SK-N-SH (cell line): ENCODE measurements around the gene RNF187. TPM values are rescaled to one million over a fixed set of nuclear protein-coding genes. Genes with fewer than 3 reads are reported as not detected.

Experiments
- CTCF ChIA-PET: fragments of 300-600, 350-600 bp; formaldehyde crosslinking; extraction: SDS; loops from one replicate; lab custom pipeline; 2021; lab: Yijun Ruan, JAX
- POLR2A ChIA-PET: fragments of 350-600 bp; sonication (Branson Sonifier 250); formaldehyde crosslinking; extraction: SDS; loops from one replicate; lab custom pipeline; 2020; ENCODE audit warnings: antibody characterized with exemption, inconsistent platforms; lab: Yijun Ruan, JAX
- DNase-seq: peaks from one replicate; pipeline ENCODE4 v3.0.0; 2012
- H2AFZ ChIP-seq: fragments of 200-600 bp; sonication (generic); 2 replicates; pipeline ENCODE4 v1.8.1; 2016; ENCODE audit warnings: antibody characterized with exemption, mild to moderate bottlenecking, low read depth
- H3F3A ChIP-seq: fragments of 200-600 bp; sonication (generic); replicated peaks from 2 replicates; pipeline ENCODE3; 2016; ENCODE audit warnings: antibody characterized with exemption, mild to moderate bottlenecking; ENCODE audit not compliant: insufficient read depth
- H3K27ac ChIP-seq, 2 experiments: fragments of 200-500 bp in 1 of 2; fragments of 200-600 bp in 1 of 2; sonication (Bioruptor generic) in 1 of 2; sonication (generic), shearing (Covaris generic) in 1 of 2; 2 replicates each; pipeline versions ENCODE4 v1.5.1 to v1.6.1; 2014 to 2016; ENCODE audit warnings: low read depth in 2 of 2, inconsistent platforms in 1 of 2, low read length in 1 of 2, mild to moderate bottlenecking in 1 of 2, mixed read lengths in 1 of 2
- H3K27me3 ChIP-seq: fragments of 200-600 bp; sonication (generic), shearing (Covaris generic); 2 replicates; pipeline ENCODE4 v1.6.1; 2016; ENCODE audit warnings: mixed run types; ENCODE audit not compliant: insufficient read depth
- H3K36me3 ChIP-seq, 2 experiments: fragments of 200-500 bp in 1 of 2; fragments of 200-600 bp in 1 of 2; sonication (Bioruptor generic) in 1 of 2; sonication (generic) in 1 of 2; replicated peaks in 1 of 2; 2 replicates each; pipeline versions ENCODE3 to v1.5.1; 2014 to 2016; ENCODE audit warnings: low read length in 1 of 2, mild to moderate bottlenecking in 1 of 2; ENCODE audit not compliant: insufficient read depth in 2 of 2, control insufficient read depth in 1 of 2
- H3K4me1 ChIP-seq, 2 experiments: fragments of 200-500 bp in 1 of 2; fragments of 200-600 bp in 1 of 2; sonication (Bioruptor generic) in 1 of 2; sonication (generic), shearing (Covaris generic) in 1 of 2; 2 replicates each; pipeline versions ENCODE4 v1.5.1 to v1.6.1; 2014 to 2016; ENCODE audit warnings: low read depth in 1 of 2, low read length in 1 of 2, mixed run types in 1 of 2; ENCODE audit not compliant: insufficient read depth in 2 of 2, control insufficient read depth in 1 of 2
- H3K4me2 ChIP-seq: fragments of 200-600 bp; sonication (generic), shearing (Covaris generic); 2 replicates; pipeline ENCODE4 v1.6.1; 2017; ENCODE audit warnings: mixed run types
- H3K4me3 ChIP-seq, 2 experiments: fragments of 200-500 bp in 1 of 2; fragments of 200-600 bp in 1 of 2; sonication (Bioruptor generic) in 1 of 2; sonication (generic), shearing (Covaris generic) in 1 of 2; 2 replicates each; pipeline versions ENCODE4 v1.5.1 to v1.8.1; 2014 to 2016; ENCODE audit warnings: low read depth in 2 of 2, inconsistent platforms in 1 of 2, low read length in 1 of 2, mild to moderate bottlenecking in 1 of 2, mixed read lengths in 1 of 2, moderate library complexity in 1 of 2
- H3K79me2 ChIP-seq: fragments of 200-600 bp; sonication (generic); 2 replicates; pipeline ENCODE4 v1.8.1; 2017; ENCODE audit warnings: mild to moderate bottlenecking; ENCODE audit not compliant: insufficient read depth
- H3K9ac ChIP-seq: fragments of 200-600 bp; sonication (generic); 2 replicates; pipeline ENCODE4 v1.6.1; 2017; ENCODE audit warnings: mixed run types
- H3K9me2 ChIP-seq: fragments of 200-600 bp; sonication (generic); 2 replicates; pipeline ENCODE4 v1.6.1; 2017; ENCODE audit warnings: mixed run types
- H3K9me3 ChIP-seq: fragments of 200-600 bp; sonication (generic); 2 replicates; pipeline ENCODE4 v1.6.1; 2017; ENCODE audit warnings: mixed run types, mild to moderate bottlenecking, moderate library complexity
- H4K20me1 ChIP-seq: fragments of 200-600 bp; sonication (generic); 2 replicates; pipeline ENCODE4 v1.6.1; 2017; ENCODE audit warnings: mild to moderate bottlenecking, mixed run types; ENCODE audit not compliant: insufficient read depth
- CHD2 ChIP-seq: fragments of 150-350 bp; IDR thresholded peaks from 2 replicates; pipeline ENCODE4 v1.6.1; 2018; ENCODE audit warnings: low read length; ENCODE audit not compliant: partially characterized antibody
- ELF1 ChIP-seq: IDR thresholded peaks from 2 replicates; pipeline ENCODE4 v1.4.0; 2012
- FOXM1 ChIP-seq: IDR thresholded peaks from 2 replicates; pipeline ENCODE4 v1.4.0; 2012; ENCODE audit warnings: low read depth, mild to moderate bottlenecking
- GATA2 ChIP-seq: sonication (generic); formaldehyde crosslinking; IDR thresholded peaks from 2 replicates; pipeline ENCODE4 v1.5.0; 2020; ENCODE audit warnings: mild to moderate bottlenecking, missing genetic modification reagents
- IRF3 ChIP-seq: fragments of 150-350 bp; IDR thresholded peaks from 2 replicates; pipeline ENCODE4 v1.6.1; 2016; ENCODE audit warnings: mild to moderate bottlenecking, low read depth, low read length
- MAX ChIP-seq: IDR thresholded peaks from 2 replicates; pipeline ENCODE4 v1.4.0; 2012; ENCODE audit warnings: low read depth
- MEF2A ChIP-seq: IDR thresholded peaks from 2 replicates; pipeline ENCODE4 v1.4.0; 2012; ENCODE audit warnings: low read depth, borderline replicate concordance
- MXI1 ChIP-seq: IDR thresholded peaks from 2 replicates; pipeline ENCODE4 v1.6.1; 2012; ENCODE audit warnings: mild to moderate bottlenecking, low read depth, low read length, improper control_type of control experiment
- POLR2AphosphoS5 ChIP-seq: IDR thresholded peaks from 2 replicates; pipeline ENCODE4 v1.6.1; 2012; ENCODE audit warnings: low read depth, low read length
- RFX5 ChIP-seq: IDR thresholded peaks from 2 replicates; pipeline ENCODE4 v1.6.1; 2012; ENCODE audit warnings: mild to moderate bottlenecking, improper control_type of control experiment, low read length
- TAF1 ChIP-seq: IDR thresholded peaks from 2 replicates; pipeline ENCODE4 v1.6.1; 2012; ENCODE audit warnings: low read depth, mild to moderate bottlenecking, low read length, moderate library complexity, borderline replicate concordance
- TEAD4 ChIP-seq: IDR thresholded peaks from 2 replicates; pipeline ENCODE4 v1.4.0; 2012; ENCODE audit warnings: mild to moderate bottlenecking, borderline replicate concordance; ENCODE audit not compliant: insufficient read depth
- USF1 ChIP-seq: IDR thresholded peaks from 2 replicates; pipeline ENCODE4 v1.4.0; 2012; ENCODE audit warnings: low read depth, borderline replicate concordance
- YY1 ChIP-seq: IDR thresholded peaks from 2 replicates; pipeline ENCODE4 v1.4.0; 2012; ENCODE audit warnings: low read depth, mild to moderate bottlenecking
- WGBS: methylation state at CpG from one replicate; pipeline ENCODE4 v1.1.6; 2017; ENCODE audit warnings: low lambda C conversion rate; 5-methylcytosine and 5-hydroxymethylcytosine counted together
- polyA plus RNA-seq, 3 experiments: library from polyadenylated mRNA; depleted of rRNA; stranded (reverse); fragments of >200 nt; gene quantifications; 2 replicates each; pipeline ENCODE4 v1.2.3, GENCODE V29; 2012

The RNF187 gene
- polyA plus RNA-seq, 1 of the 3 experiments (the other 2 are of a cell fraction), result 71.1 TPM

- no peak for DNase-seq
- no peak overlapping the region for H3K4me3 ChIP-seq
- ChIA-PET CTCF (no interaction called here), POLR2A (no interaction called here)
- no peak overlapping the region for H3K9ac ChIP-seq
- H3K27ac ChIP-seq, result no peak overlapping the region
- H3K4me2 ChIP-seq, result no peak overlapping the region
- H3K9me2 ChIP-seq, result no peaks in the 10 kb centered on the region
- TF ChIP-seq GATA2 (CRISPR knock-in tag), result no peak
- no peak for TF ChIP-seq MEF2A
- TF ChIP-seq YY1, result no peak
- no peak for TF ChIP-seq MAX
- no peak for TF ChIP-seq POLR2AphosphoS5
- TF ChIP-seq TEAD4, result no peak
- TF ChIP-seq CHD2, result no peak
- H3K79me2 ChIP-seq, result no peaks in the 10 kb centered on the region
- no peak overlapping the region for H2AFZ ChIP-seq
- WGBS, result 53% methylated on average over 3 of the region's 3 CpGs
- no peaks in the 10 kb centered on the region for H3K9me3 ChIP-seq
- no peaks in the 10 kb centered on the region for H3K4me1 ChIP-seq
- H3K36me3 ChIP-seq, result no peaks in the 10 kb centered on the region
- H4K20me1 ChIP-seq, result no peaks in the 10 kb centered on the region
- H3K27me3 ChIP-seq, result no peaks in the 10 kb centered on the region
- no peaks in the 10 kb centered on the region for H3F3A ChIP-seq
Observed at GRCh38 chr1:228543396-228543795, 56.2 kb downstream of the RNF187 start.

GRCh38 chr1:228544021-228544850 lies 57.1 kb downstream of the RNF187 start:
- Histone ChIP-seq H3K4me2 (no peak overlapping the region), H4K20me1 (no peaks in the 10 kb centered on the region), H3K36me3 (no peaks in the 10 kb centered on the region), H3K9me3 (no peaks in the 10 kb centered on the region), H3K27ac (no peak overlapping the region), H3K4me1 (no peaks in the 10 kb centered on the region), H3K27me3 (no peaks in the 10 kb centered on the region), H3K9ac (no peak overlapping the region), H3K9me2 (no peaks in the 10 kb centered on the region), H3K4me3 (no peak overlapping the region), H3F3A (no peaks in the 10 kb centered on the region), H3K79me2 (no peaks in the 10 kb centered on the region), H2AFZ (no peak overlapping the region)
- no peak for DNase-seq
- CTCF ChIA-PET, result no interaction called here
- TF ChIP-seq POLR2AphosphoS5, result no peak
- no peak for TF ChIP-seq MXI1
- TF ChIP-seq FOXM1, result no peak
- TF ChIP-seq TAF1, result no peak
- TF ChIP-seq ELF1, result no peak
- TF ChIP-seq USF1, result no peak
- no peak for TF ChIP-seq RFX5
- no peak for TF ChIP-seq IRF3
- POLR2A ChIA-PET, result no interaction called here
- 8% methylated on average over 7 of the region's 7 CpGs for WGBS
